Astrocyte (in vitro differentiated cells and primary cell): ENCODE results near the gene FSTL3. TPM values are rescaled to one million over a fixed set of nuclear protein-coding genes. Genes with fewer than 3 reads are reported as not detected.

ENCODE experiments used
- DNase-seq: peaks from one replicate; pipeline ENCODE4 v3.0.0-alpha.2; 2010; ENCODE audit warnings: low read depth
- FAIRE-seq: peaks from 2 replicates; lab custom pipeline; 2011; peaks lifted over from hg19 to GRCh38; lab: Jason Lieb, UNC
- H2AFZ ChIP-seq: 2 replicates; pipeline ENCODE4 v1.6.0; 2012; ENCODE audit warnings: low read depth, low read length, inconsistent platforms
- H3K27ac ChIP-seq: 2 replicates; pipeline ENCODE4 v1.5.1; 2011; ENCODE audit warnings: low read depth, low read length, inconsistent platforms
- H3K27me3 ChIP-seq: 2 replicates; pipeline ENCODE4 v1.6.0; 2011; ENCODE audit warnings: low read length, inconsistent platforms; ENCODE audit not compliant: insufficient read depth
- H3K36me3 ChIP-seq: 2 replicates; pipeline ENCODE4 v1.5.1; 2011; ENCODE audit warnings: low read length, inconsistent platforms; ENCODE audit not compliant: insufficient read depth
- H3K4me1 ChIP-seq: 2 replicates; pipeline ENCODE4 v1.5.1; 2011; ENCODE audit warnings: low read length, inconsistent platforms; ENCODE audit not compliant: insufficient read depth
- H3K4me2 ChIP-seq: 2 replicates; pipeline ENCODE4 v1.6.0; 2012; ENCODE audit warnings: low read length, inconsistent platforms
- H3K4me3 ChIP-seq: 2 replicates; pipeline ENCODE4 v1.5.1; 2011; ENCODE audit warnings: low read depth, mild to moderate bottlenecking, low read length, inconsistent platforms; ENCODE audit not compliant: insufficient read depth
- H3K79me2 ChIP-seq: 2 replicates; pipeline ENCODE4 v1.6.0; 2012; ENCODE audit warnings: mild to moderate bottlenecking, low read length, inconsistent platforms; ENCODE audit not compliant: insufficient read depth
- H3K9ac ChIP-seq: 2 replicates; pipeline ENCODE4 v1.6.0; 2012; ENCODE audit warnings: mild to moderate bottlenecking, low read length, inconsistent platforms
- H3K9me3 ChIP-seq: 2 replicates; pipeline ENCODE4 v1.5.1; 2012; ENCODE audit warnings: low read depth, mild to moderate bottlenecking, low read length, inconsistent platforms; ENCODE audit not compliant: insufficient read depth
- H4K20me1 ChIP-seq: 2 replicates; pipeline ENCODE4 v1.6.0; 2012; ENCODE audit warnings: low read length, inconsistent platforms; ENCODE audit not compliant: insufficient read depth
- H3K27ac Mint-ChIP-seq: one replicate; pipeline ENCODE4 v1.8.0; 2021; ENCODE audit warnings: mild to moderate bottlenecking, mixed read lengths; ENCODE audit not compliant: unreplicated experiment
- H3K27me3 Mint-ChIP-seq: one replicate; pipeline ENCODE4 v1.8.0; 2021; ENCODE audit warnings: low read depth, mixed read lengths; ENCODE audit not compliant: unreplicated experiment
- H3K36me3 Mint-ChIP-seq: one replicate; pipeline ENCODE4 v1.8.0; 2021; ENCODE audit warnings: low read depth, mixed read lengths; ENCODE audit not compliant: unreplicated experiment
- H3K4me1 Mint-ChIP-seq: one replicate; pipeline ENCODE4 v1.8.0; 2021; ENCODE audit warnings: low read depth, mixed read lengths; ENCODE audit not compliant: unreplicated experiment
- H3K4me3 Mint-ChIP-seq: one replicate; pipeline ENCODE4 v1.8.0; 2021; ENCODE audit warnings: mild to moderate bottlenecking, moderate library complexity, mixed read lengths; ENCODE audit not compliant: unreplicated experiment
- H3K9me3 Mint-ChIP-seq: one replicate; pipeline ENCODE4 v1.8.0; 2021; ENCODE audit warnings: mild to moderate bottlenecking, mixed read lengths; ENCODE audit not compliant: unreplicated experiment
- CTCF ChIP-seq: IDR thresholded peaks from 2 replicates; pipeline ENCODE4 v1.5.1; 2011; ENCODE audit warnings: low read depth, mild to moderate bottlenecking, inconsistent platforms, low read length, moderate library complexity; ENCODE audit not compliant: insufficient read depth
- EZH2 ChIP-seq: IDR thresholded peaks from 2 replicates; pipeline ENCODE4 v1.6.1; 2012; ENCODE audit warnings: mild to moderate bottlenecking, low read length, inconsistent platforms; ENCODE audit not compliant: insufficient read depth
- total RNA-seq: library from RNA; stranded (reverse); gene quantifications from 2 replicates; pipeline ENCODE4 v1.2.1, GENCODE V29; 2021

FSTL3 gene
- total RNA-seq, 1 donor from 2014 or later: 72.0 TPM

- Histone ChIP-seq H2AFZ (no peak overlapping the region), H3K4me1 (no peaks in the 10 kb centered on the region), H3K9ac (no peak overlapping the region), H3K4me2 (no peak overlapping the region), H3K27me3 (no peaks in the 10 kb centered on the region), H3K79me2 (no peaks in the 10 kb centered on the region), H3K4me3 (no peak overlapping the region), H3K9me3 (no peaks in the 10 kb centered on the region), H3K27ac (no peak overlapping the region), H4K20me1 (peaks cover 3% of the 10 kb centered on the region), H3K36me3 (no peaks in the 10 kb centered on the region)
- no peak overlapping the region for H3K27ac Mint-ChIP-seq
- no peak overlapping the region for H3K4me3 Mint-ChIP-seq
- peaks cover 2% of the 10 kb centered on the region for H3K36me3 Mint-ChIP-seq
- DNase-seq (no peak), FAIRE-seq (no peak)
- no peaks in the 10 kb centered on the region for H3K4me1 Mint-ChIP-seq
- no peaks in the 10 kb centered on the region for H3K27me3 Mint-ChIP-seq
- no peaks in the 10 kb centered on the region for H3K9me3 Mint-ChIP-seq
- TF ChIP-seq EZH2: no peak
- no peak for TF ChIP-seq CTCF
These were observed 31.4 kb upstream of the FSTL3 start for GRCh38 chr19:644789-645188.

GRCh38 chr19:645912-646778, 30.0 kb upstream of the FSTL3 start:
- DNase-seq (no peak), FAIRE-seq (no peak)
- Mint-ChIP-seq H3K4me1 (no peaks in the 10 kb centered on the region), H3K4me3 (no peak overlapping the region), H3K27me3 (no peaks in the 10 kb centered on the region), H3K36me3 (peaks cover 2% of the 10 kb centered on the region), H3K27ac (no peak overlapping the region), H3K9me3 (no peaks in the 10 kb centered on the region)
- H3K4me1 ChIP-seq: no peaks in the 10 kb centered on the region
- H2AFZ ChIP-seq: no peak overlapping the region
- H3K9me3 ChIP-seq: no peaks in the 10 kb centered on the region
- peaks cover 3% of the 10 kb centered on the region for H4K20me1 ChIP-seq
- H3K4me3 ChIP-seq: no peak overlapping the region
- TF ChIP-seq CTCF (no peak), EZH2 (no peak)
- H3K79me2 ChIP-seq: peaks cover 1% of the 10 kb centered on the region
- H3K9ac ChIP-seq: no peak overlapping the region
- no peak overlapping the region for H3K27ac ChIP-seq
- no peaks in the 10 kb centered on the region for H3K36me3 ChIP-seq
- no peaks in the 10 kb centered on the region for H3K27me3 ChIP-seq
- H3K4me2 ChIP-seq: no peak overlapping the region
